GF-D8 (cell line): ENCODE measurements around the gene AKAP7.
A peak's percentile ranks its signal among the peaks of the same experiment; 100 is the strongest.

Experiments
- DNase-seq: peaks from one replicate; lab custom pipeline; 2025; lab: John Stamatoyannopoulos, UW

Gene AKAP7

GRCh38 chr6:131199568-131200272 is 64.5 kb downstream of the AKAP7 start:
- peak; percentile 50 for DNase-seq

DNA sequence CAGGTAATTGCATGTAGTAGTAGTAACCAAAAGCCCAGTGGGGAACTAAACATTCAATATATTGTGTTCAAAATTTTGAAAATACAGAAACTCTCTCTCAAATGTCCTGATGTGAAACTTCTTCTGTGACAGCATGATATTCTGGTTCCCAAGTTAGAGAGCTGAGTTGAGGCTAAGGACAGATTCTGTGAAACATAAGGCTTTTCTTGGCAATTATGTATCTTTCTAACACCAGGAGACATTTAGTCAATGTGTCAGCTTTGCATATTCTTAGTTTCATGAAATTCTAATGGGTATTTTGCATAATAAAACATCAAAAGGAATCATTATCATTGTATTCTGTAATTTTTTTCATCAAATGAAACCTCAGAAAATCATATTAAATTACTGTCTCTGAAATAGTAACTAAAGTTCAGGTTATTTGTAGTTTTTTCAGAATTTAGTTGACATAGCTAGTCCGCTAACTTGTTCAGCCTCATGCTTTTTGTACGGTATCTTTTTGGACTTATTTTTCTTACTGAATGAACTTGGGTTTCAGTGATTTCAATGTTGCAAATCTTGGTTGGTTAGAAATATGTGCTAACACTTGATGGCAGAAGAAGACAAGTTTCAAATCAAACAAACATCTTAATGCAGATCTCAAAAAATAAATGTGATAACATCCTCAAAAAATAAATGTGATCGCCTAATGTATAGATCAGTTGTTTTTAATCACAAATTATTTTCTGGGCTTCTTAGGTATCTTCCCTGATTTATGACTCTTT is 70.4 kb downstream of the AKAP7 start:
- no peak for DNase-seq

- DNase-seq = no peak
Measured at GRCh38 chr6:131206463-131207251, 71.4 kb downstream of the AKAP7 start.

DNA sequence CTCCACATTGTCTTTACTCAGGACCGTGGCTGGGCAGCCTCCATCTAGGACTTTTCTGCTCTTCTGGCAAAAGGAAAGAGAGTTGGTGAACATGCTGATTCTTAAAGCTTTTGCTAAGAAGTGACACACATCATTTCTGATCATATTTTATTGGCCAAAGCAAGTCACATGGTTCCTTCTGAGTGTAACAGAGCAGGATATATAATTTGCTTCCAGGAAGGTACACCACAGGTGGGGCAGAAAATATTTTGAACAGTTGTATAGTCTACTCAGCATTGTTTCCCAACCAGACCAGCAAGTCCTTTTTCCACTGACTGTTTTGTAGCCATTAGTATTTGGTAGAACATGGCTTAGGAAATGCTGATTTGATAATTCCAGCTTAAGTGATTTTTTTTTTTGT is 73.5 kb downstream of the AKAP7 start:
- no peak for DNase-seq

DNA sequence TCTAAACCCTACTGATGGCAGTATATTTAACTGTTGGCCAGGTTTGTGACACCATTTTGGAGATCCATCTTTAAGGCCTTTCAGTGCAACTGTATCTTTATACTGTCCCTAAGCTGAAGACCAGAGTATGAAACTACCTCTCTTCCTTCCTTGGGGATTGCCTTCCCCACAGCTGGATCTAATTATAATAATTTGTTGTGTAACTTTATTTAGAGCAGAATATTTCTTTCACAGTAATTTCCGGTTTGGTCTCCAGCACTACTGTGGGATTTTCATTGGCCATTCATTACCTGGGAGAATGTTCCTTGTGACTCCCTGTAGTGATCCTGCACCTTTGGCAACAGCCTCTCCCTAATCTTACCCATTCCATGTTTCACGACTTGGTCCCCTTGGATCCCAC is 75.2 kb downstream of the AKAP7 start:
- no peak for DNase-seq

GRCh38 chr6:131212024-131212423 is 76.8 kb downstream of the AKAP7 start:
- DNase-seq = no peak

GRCh38 chr6:131212913-131213312 is 77.6 kb downstream of the AKAP7 start:
- no peak for DNase-seq

- no peak for DNase-seq
Measured at GRCh38 chr6:131213501-131213990, 78.3 kb downstream of the AKAP7 start.

GRCh38 chr6:131215219-131215618 is 80.0 kb downstream of the AKAP7 start:
- DNase-seq = no peak

DNA sequence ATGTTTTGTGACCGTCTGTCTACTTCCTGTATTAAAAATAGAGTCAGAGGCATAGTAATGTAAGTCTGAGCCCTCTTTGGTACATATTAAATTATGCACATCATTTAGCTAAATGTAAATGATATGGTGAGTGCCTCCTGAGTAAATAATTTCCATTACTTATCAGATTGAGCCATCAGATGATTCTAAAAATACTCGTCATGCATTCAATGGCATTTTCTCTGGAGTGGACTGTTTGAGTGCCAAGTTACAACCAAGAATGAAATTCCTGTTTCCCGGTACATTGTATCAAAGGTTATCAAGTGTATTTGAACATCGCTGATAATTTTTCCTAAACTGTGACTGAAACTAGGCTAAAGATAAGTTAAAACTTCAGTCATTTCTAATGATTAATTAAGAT is 81.0 kb downstream of the AKAP7 start:
- DNase-seq = no peak

- DNase-seq = no peak
Measured at GRCh38 chr6:131222773-131223172, 87.5 kb downstream of the AKAP7 start.

GRCh38 chr6:131223416-131223815 is 88.1 kb downstream of the AKAP7 start:
- DNase-seq = no peak

GRCh38 chr6:131225127-131225526 is 89.9 kb downstream of the AKAP7 start:
- no peak for DNase-seq

DNA sequence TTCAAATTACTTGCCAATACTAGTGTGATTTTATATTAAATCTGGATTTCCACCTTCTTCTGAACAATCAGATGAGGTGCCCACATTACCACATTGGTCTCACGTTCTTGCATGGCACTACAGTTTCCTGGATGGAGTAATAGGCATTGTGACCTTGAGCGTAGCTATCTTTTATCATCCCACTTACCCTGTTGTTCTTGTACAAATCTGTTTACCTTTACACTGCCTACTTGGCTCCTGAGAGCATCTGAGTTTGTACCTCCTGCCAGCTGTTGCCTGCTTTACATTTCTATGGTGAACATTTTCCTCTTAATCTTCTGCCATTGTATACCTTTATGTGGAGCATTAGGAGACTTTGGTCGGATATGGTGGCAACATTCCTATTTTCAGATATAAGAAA is 90.7 kb downstream of the AKAP7 start:
- DNase-seq = no peak

DNA sequence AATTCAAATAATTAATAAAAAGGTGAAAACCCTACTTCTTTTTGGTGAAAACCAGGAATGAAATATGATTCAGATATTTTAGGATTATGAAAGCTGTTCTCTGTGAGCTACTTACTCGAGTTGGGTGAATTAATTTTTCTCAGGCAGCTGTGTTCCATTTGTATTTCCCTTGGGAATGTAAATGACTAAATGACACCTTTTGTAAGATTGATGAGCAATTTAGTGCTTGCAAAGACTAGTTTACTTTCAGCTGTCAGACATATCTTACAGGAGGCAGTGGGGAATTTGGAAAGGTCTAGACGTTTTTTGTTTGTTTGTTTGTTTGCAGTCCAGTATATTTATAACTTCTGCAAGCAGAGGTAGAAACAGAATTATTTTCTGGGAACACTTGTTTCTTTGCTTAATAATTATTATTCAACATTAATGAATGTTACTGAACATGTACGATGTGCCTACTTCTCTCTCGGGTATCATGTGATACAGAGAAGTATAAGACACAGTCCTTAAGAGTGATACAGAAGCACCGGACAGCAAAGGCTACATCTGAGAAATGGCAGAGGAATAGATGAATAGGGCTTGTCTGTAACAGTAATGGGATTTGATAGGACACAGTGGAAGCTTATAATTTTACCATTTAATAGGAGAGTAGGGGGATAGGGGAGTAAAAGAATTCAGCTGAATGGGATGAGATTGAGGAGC is 91.3 kb downstream of the AKAP7 start:
- DNase-seq = no peak

DNA sequence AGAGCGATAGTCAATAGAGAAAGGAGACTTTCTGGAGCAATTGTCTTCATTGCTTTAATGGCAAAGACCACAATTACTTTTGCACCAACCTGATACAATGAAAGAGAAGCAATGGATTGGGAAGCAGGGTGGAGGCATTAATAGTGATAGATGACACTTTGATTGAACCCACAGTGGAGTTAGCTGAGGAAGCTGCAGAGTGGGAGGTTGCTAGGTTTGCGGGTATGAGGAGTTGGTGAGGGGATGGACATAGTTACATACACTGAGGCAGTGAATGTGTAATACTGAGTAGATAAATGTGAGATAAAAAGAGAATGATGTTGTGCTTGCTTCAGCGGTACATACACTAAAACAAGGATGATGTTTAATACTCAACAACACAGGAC is 91.9 kb downstream of the AKAP7 start:
- DNase-seq = no peak

- no peak for DNase-seq
Measured at GRCh38 chr6:131231103-131231502, 95.8 kb downstream of the AKAP7 start.

GRCh38 chr6:131231891-131232290 is 96.6 kb downstream of the AKAP7 start:
- DNase-seq = no peak

DNA sequence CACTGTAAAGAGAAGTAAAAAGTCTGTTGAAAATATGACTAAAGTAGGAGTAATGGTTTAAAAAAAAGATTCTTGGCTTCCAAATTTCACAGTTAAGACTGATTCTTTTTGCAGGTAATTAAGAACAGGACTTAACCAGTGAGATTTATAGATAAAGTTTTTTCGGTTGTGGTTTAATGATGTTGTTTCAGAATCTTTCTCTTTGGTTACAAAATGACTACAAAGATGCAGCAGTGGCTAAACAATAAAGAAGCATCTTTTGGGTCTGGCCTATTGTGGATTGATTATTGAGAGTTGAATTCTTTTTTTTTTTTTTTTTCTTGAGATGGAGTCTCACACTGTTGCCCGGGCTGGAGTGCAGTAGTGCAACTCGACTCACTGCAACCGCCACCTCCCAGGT is 109.7 kb downstream of the AKAP7 start:
- DNase-seq = no peak

DNA sequence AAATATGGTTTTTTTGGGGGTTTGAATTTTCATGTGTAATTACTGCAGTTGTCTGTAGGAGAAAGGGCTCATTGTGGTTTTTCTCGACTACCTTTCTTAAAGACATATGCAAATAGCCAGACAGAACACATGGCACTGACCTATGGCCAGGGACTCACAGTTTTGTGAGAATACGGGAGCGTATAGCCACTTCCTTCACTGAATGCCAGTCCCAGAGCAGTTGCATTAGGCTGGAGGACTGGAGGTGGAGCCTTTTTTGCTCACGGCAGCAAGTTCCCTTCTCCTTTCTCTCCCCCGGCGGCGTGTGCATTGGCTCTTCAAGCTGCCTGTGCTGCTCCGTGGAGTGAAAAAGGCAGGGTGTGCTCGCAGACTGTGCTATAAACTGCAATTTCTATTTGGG is 114.9 kb downstream of the AKAP7 start:
- DNase-seq = no peak

GRCh38 chr6:131250936-131251335 is 115.7 kb downstream of the AKAP7 start:
- no peak for DNase-seq

GRCh38 chr6:131251590-131252199 is 116.4 kb downstream of the AKAP7 start:
- DNase-seq = no peak
